GM23248 (cell line): ENCODE measurements around the gene SYNE2.

Experiments used
- EZH2 ChIP-seq: fragments of 200-600 bp; sonication (generic); IDR thresholded peaks from 2 replicates; pipeline ENCODE4 v1.6.1; 2018; ENCODE audit warnings: antibody characterized with exemption, mild to moderate bottlenecking; ENCODE audit not compliant: insufficient read depth, poor library complexity, severe bottlenecking
- EZH2phosphoT487 ChIP-seq: fragments of 200-600 bp; sonication (generic); IDR thresholded peaks from 2 replicates; pipeline ENCODE4 v1.6.1; 2018; ENCODE audit warnings: antibody characterized with exemption, moderate library complexity, mild to moderate bottlenecking, low read depth; ENCODE audit not compliant: insufficient read depth

- no peak for TF ChIP-seq EZH2phosphoT487
- no peak for TF ChIP-seq EZH2
Measured at GRCh38 chr14:64208981-64209380, 356.2 kb downstream of the SYNE2 start.
